Brain microvascular endothelial cell (primary cell): ENCODE measurements around the gene IRF8.

Experiments used
- DNase-seq: peaks from one replicate; pipeline ENCODE4 v3.0.0-alpha.2; 2020
- H3K27ac ChIP-seq: fragments of 250-450 bp; sonication (Bioruptor Pico); 2 replicates; pipeline ENCODE4 v1.5.1; 2020; ENCODE audit warnings: mild to moderate bottlenecking, moderate library complexity
- H3K27me3 ChIP-seq: fragments of 250-450 bp; sonication (Bioruptor Pico); replicated peaks from 2 replicates; pipeline ENCODE4 v1.5.1; 2020; ENCODE audit warnings: mild to moderate bottlenecking
- H3K36me3 ChIP-seq: fragments of 250-450 bp; sonication (Bioruptor Pico); replicated peaks from 2 replicates; pipeline ENCODE4 v1.5.1; 2020; ENCODE audit warnings: mild to moderate bottlenecking
- H3K4me3 ChIP-seq: 2 replicates; pipeline ENCODE4 v1.5.1; 2011; ENCODE audit warnings: low read depth, mild to moderate bottlenecking, control low read depth, low read length, moderate library complexity
- CTCF ChIP-seq: IDR thresholded peaks from 2 replicates; pipeline ENCODE4 v1.5.1; 2011; ENCODE audit warnings: low read depth, mild to moderate bottlenecking, moderate library complexity, low read length, control low read depth, inconsistent platforms; ENCODE audit errors: missing control alignments
- in situ Hi-C: cut with HindIII; loops from 2 replicates; pipeline ENCODE4 v1.10.0; 2017; ENCODE audit warnings: low sequenced_read_pairs, low pct_ligation_motif_present

IRF8 gene

GRCh38 chr16:85879549-85879948, 19.4 kb upstream of the IRF8 start:
- Histone ChIP-seq H3K27me3 (peaks cover 2% of the 10 kb centered on the region), H3K27ac (no peak overlapping the region), H3K4me3 (no peak overlapping the region), H3K36me3 (no peaks in the 10 kb centered on the region)
- in situ Hi-C loops = no loop called here
- TF ChIP-seq CTCF = no peak
- DNase-seq = no peak

- in situ Hi-C loops = no loop called here
- TF ChIP-seq CTCF = no peak
- no peak overlapping the region for H3K4me3 ChIP-seq
Observed at GRCh38 chr16:85879975-85880831, 18.8 kb upstream of the IRF8 start.

GRCh38 chr16:85880861-85881260, 18.1 kb upstream of the IRF8 start:
- TF ChIP-seq CTCF = no peak
- H3K27me3 ChIP-seq = no peaks in the 10 kb centered on the region
- no peak overlapping the region for H3K27ac ChIP-seq
- no peaks in the 10 kb centered on the region for H3K36me3 ChIP-seq
- in situ Hi-C loops = no loop called here
- no peak for DNase-seq
- H3K4me3 ChIP-seq = no peak overlapping the region

More at GRCh38 chr16:85879975-85880831, 18.8 kb upstream of the IRF8 start:
- no peak overlapping the region for H3K27ac ChIP-seq
- no peak for DNase-seq
- H3K36me3 ChIP-seq = no peaks in the 10 kb centered on the region
- H3K27me3 ChIP-seq = peaks cover 2% of the 10 kb centered on the region

- H3K27me3 ChIP-seq = no peaks in the 10 kb centered on the region
- TF ChIP-seq CTCF = no peak
- H3K36me3 ChIP-seq = no peaks in the 10 kb centered on the region
- DNase-seq = no peak
- in situ Hi-C loops = no loop called here
- no peak overlapping the region for H3K4me3 ChIP-seq
- H3K27ac ChIP-seq = no peak overlapping the region
Observed at GRCh38 chr16:85881436-85881835, 17.5 kb upstream of the IRF8 start.

GRCh38 chr16:85882181-85882810, 16.7 kb upstream of the IRF8 start:
- DNase-seq = no peak
- no peaks in the 10 kb centered on the region for H3K36me3 ChIP-seq
- H3K27me3 ChIP-seq = no peaks in the 10 kb centered on the region
- H3K27ac ChIP-seq = no peak overlapping the region
- no peak overlapping the region for H3K4me3 ChIP-seq
- TF ChIP-seq CTCF = no peak
- in situ Hi-C loops = no loop called here
